Prostate gland (tissue), 2 donors: ENCODE results near the gene AKAP13. TPM values are rescaled to one million over a fixed set of nuclear protein-coding genes. Genes with fewer than 3 reads are reported as not detected.

Experiments
- DNase-seq: peaks from one replicate; pipeline ENCODE4 v3.0.0-alpha.2; 2019; ENCODE audit warnings: low spot score
- H3K27ac ChIP-seq, 2 donors: fragments of 200-600 bp; sonication (generic); 2 replicates each; pipeline ENCODE4 v1.5.1; 2017 to 2019
- H3K27me3 ChIP-seq: fragments of 200-600 bp; sonication (generic); replicated peaks from 2 replicates; pipeline ENCODE4 v1.5.1; 2019; ENCODE audit not compliant: insufficient read depth
- H3K36me3 ChIP-seq, 2 donors: fragments of 200-600 bp; sonication (generic); 1 replicate in 1 of 2; 2 replicates in 1 of 2; pipeline versions ENCODE4 v1.5.1 to v1.8.1; 2017 to 2019
- H3K4me1 ChIP-seq: fragments of 200-600 bp; sonication (generic); replicated peaks from 2 replicates; pipeline ENCODE4 v1.5.1; 2019
- H3K4me3 ChIP-seq, 2 donors: fragments of 200-600 bp; sonication (generic); 2 replicates each; pipeline ENCODE4 v1.5.1; 2017 to 2019
- H3K9me3 ChIP-seq: fragments of 200-600 bp; sonication (generic); 2 replicates; pipeline ENCODE4 v1.5.1; 2017
- POLR2A ChIP-seq: fragments of 450-650 bp; IDR thresholded peaks from one replicate; pipeline ENCODE4 v1.6.1; 2016; ENCODE audit warnings: antibody characterized with exemption, mild to moderate bottlenecking
- POLR2AphosphoS5 ChIP-seq: sonication (generic); formaldehyde crosslinking; IDR thresholded peaks from one replicate; pipeline ENCODE4 v1.6.1; 2017; ENCODE audit warnings: antibody characterized with exemption
- WGBS: methylation state at CpG from one replicate; pipeline ENCODE4 v1.1.5; 2018; 5-methylcytosine and 5-hydroxymethylcytosine counted together
- intact Hi-C: fragments of 100-400 bp; cut with DNase I; formaldehyde crosslinking; loops from one replicate; pipeline ENCODE4 v1.14.2; 2022
- total RNA-seq, 2 donors: library from RNA; depleted of rRNA; stranded (reverse); fragments of >200 nt; gene quantifications; one replicate each; pipeline ENCODE4 v1.1.0, GENCODE V29; 2016
- TF ChIP-seq, protein P1 (sequence below), 4 experiments: fragments of 200-600 bp in 2 of 4; fragments of 450-650 bp in 2 of 4; sonication (generic) in 2 of 4; IDR thresholded peaks; 1 replicate in 3 of 4; 2 replicates in 1 of 4; pipeline ENCODE4 v1.5.1; 2016 to 2019; ENCODE audit warnings: antibody characterized with exemption in 4 of 4, mild to moderate bottlenecking in 2 of 4, moderate library complexity in 2 of 4

Gene AKAP13
- total RNA-seq, 2 donors from 2014 or later: 102 to 195 TPM

DNA sequence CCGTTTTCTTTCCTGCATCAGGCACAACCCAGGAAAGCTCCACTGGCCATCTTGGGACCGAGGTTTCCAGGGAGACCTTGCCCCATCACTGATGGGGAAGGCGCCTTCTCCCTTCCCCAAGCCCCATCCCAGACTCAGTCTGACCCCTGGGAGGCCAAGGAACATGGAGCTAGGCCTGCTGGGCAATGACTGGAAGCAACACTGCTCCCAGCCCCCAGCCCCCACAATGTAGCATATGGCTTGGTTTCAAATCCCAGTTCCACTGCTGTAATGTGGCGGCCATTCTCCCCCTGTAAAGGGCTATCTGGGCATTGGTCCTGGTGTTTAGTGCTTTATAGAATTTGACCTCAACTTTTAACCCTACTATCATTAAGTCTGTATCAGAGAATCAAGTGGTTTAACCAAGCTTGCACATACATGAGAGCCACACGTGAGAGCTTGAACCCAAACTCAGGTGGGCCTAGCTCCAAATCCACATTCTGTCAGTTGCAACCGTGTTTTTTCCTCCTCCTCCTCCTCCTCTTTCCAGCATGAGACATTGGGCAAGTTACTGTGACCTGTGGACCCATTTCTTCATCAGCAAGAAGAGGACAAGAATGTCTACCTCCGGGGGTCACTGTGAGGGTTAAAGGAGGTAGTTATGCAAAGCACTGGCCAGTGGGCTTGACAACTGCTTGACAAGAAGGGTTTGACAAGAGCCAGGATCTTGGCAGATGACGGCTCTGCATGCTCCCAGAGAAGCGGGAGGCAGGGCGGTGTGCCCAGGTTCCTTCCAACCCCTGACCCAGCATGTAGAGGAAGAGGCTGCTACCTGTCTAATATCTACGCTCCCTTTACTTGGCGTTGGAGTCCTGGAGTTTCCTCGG, 376.9 kb downstream of the AKAP13 start:
- no peak overlapping the region for H3K4me3 ChIP-seq
- H3K27ac ChIP-seq: no peak overlapping the region
- TF ChIP-seq POLR2AphosphoS5 (no peak), POLR2A (no peak)
- TF ChIP-seq, protein P1, sequence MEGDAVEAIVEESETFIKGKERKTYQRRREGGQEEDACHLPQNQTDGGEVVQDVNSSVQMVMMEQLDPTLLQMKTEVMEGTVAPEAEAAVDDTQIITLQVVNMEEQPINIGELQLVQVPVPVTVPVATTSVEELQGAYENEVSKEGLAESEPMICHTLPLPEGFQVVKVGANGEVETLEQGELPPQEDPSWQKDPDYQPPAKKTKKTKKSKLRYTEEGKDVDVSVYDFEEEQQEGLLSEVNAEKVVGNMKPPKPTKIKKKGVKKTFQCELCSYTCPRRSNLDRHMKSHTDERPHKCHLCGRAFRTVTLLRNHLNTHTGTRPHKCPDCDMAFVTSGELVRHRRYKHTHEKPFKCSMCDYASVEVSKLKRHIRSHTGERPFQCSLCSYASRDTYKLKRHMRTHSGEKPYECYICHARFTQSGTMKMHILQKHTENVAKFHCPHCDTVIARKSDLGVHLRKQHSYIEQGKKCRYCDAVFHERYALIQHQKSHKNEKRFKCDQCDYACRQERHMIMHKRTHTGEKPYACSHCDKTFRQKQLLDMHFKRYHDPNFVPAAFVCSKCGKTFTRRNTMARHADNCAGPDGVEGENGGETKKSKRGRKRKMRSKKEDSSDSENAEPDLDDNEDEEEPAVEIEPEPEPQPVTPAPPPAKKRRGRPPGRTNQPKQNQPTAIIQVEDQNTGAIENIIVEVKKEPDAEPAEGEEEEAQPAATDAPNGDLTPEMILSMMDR (IDR thresholded peaks at IDR 0.05): no peak
- no peak for DNase-seq
- no peaks in the 10 kb centered on the region for H3K36me3 ChIP-seq
- no peaks in the 10 kb centered on the region for H3K27me3 ChIP-seq
- WGBS: 76% methylated on average over 13 of the region's 13 CpGs
- intact Hi-C loops: no loop called here
- no peaks in the 10 kb centered on the region for H3K4me1 ChIP-seq
- no peaks in the 10 kb centered on the region for H3K9me3 ChIP-seq

DNA sequence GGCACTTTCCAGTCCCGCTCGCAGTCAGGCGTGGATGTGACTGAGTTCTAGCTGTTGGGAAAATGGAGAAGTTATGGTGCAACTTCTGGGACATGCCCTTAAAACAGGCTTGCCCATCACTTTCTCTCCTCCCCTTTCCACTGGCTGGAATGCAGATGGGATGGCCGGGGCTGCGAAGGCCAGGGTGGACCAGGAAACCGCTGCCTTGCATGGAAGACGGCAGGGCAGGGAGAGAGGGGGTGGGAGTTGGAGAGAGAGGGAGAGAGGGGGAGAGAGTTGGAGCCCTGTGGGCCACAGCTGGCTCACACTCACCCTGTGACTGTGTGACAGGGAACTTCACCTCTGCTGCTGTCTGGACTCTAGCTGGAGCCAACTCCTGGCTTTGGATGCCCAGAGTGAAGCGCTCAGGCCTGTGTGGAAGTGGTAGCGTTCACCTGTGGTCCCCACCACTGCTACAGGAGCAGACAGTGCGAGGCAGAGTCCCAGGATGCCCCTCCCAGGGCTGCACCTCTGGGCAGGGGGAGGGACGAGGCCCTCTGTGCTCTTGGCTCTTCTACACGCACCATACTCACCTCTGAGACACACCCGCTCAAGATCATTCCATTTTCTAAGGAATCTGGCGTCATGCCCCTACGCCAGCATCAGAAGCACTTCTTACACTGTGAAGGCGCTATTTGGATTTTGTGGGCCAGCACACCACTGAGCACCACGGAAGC, 377.7 kb downstream of the AKAP13 start:
- no peaks in the 10 kb centered on the region for H3K9me3 ChIP-seq
- no peak for TF ChIP-seq POLR2A
- TF ChIP-seq POLR2AphosphoS5: no peak
- TF ChIP-seq, protein P1 (IDR thresholded peaks at IDR 0.05): no peak
- DNase-seq: no peak
- no peak overlapping the region for H3K27ac ChIP-seq
- H3K27me3 ChIP-seq: no peaks in the 10 kb centered on the region
- H3K36me3 ChIP-seq: no peaks in the 10 kb centered on the region
- H3K4me3 ChIP-seq: no peak overlapping the region
- H3K4me1 ChIP-seq: no peaks in the 10 kb centered on the region
- WGBS: 91% methylated on average over 17 of the region's 17 CpGs
- intact Hi-C loops: no loop called here

DNA sequence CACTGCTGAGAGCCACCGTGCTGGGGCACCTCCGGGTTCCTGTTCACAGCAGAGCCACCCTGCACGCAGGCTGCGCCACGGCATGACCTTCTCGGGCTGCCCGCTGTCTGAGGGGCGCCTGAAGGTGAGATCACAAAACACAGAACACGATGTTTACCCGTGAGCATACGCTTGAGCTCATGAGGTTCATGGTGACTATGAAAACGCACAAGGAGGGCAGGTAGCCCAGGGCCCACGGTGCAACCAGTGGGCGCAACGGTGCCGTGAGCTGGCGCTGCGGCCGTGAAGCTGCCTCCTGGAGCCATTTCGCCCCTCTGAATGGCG, 378.2 kb downstream of the AKAP13 start:
- Histone ChIP-seq H3K36me3 (no peaks in the 10 kb centered on the region), H3K27me3 (no peaks in the 10 kb centered on the region), H3K4me3 (no peak overlapping the region), H3K4me1 (no peaks in the 10 kb centered on the region), H3K27ac (no peak overlapping the region), H3K9me3 (no peaks in the 10 kb centered on the region)
- no peak for TF ChIP-seq POLR2AphosphoS5
- DNase-seq: no peak
- 96% methylated on average over 21 of the region's 21 CpGs for WGBS
- intact Hi-C loops: no loop called here

DNA sequence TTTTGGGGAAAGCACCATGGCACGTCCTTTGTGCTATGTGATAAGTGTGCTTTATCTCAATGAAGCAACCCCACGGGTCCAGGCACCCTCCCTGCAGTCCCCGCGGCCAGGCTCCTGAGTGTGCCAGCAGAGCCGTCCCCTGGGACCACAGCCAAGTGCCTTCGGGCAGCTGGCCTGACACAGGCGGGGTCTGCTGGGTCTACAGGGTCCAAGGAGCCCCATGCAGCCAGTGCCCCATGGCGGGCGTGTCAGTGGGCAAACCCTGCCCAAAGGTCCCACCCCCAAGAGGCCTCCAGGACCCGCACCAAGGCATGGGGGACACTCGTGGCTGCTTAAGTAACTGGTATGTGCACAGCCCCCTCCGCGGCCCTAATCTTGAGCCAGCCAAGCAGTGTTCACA, 379.0 kb downstream of the AKAP13 start:
- no peaks in the 10 kb centered on the region for H3K27me3 ChIP-seq
- no peaks in the 10 kb centered on the region for H3K9me3 ChIP-seq
- H3K4me1 ChIP-seq: no peaks in the 10 kb centered on the region
- TF ChIP-seq POLR2AphosphoS5 (no peak), POLR2A (no peak)
- TF ChIP-seq, protein P1 (IDR thresholded peaks at IDR 0.05): no peak
- WGBS: 67% methylated on average over 10 of the region's 13 CpGs
- intact Hi-C loops: no loop called here
- no peaks in the 10 kb centered on the region for H3K36me3 ChIP-seq
- no peak for DNase-seq
- H3K4me3 ChIP-seq: no peak overlapping the region
- no peak overlapping the region for H3K27ac ChIP-seq

DNA sequence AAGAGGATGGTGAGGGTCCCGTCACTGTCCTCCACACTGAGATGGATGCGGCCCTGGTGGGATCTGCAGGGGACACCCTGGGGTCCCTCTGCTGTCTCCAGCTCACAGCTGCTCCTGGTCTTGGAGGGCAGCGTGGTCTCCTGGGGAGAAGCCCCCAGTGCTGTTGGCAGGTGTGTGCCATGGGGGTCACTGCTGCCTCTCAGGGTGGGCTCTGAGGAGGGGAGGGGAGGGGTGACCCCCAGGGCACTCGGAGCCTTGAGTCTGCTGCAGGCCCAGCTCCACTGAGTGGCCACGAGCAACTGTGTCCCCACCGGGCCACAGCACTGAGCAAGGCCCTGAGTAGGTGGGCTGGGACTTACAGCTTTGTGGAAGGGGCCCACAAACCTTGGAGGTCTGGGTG, 379.6 kb downstream of the AKAP13 start:
- TF ChIP-seq POLR2AphosphoS5: no peak
- TF ChIP-seq POLR2A: no peak
- TF ChIP-seq, protein P1 (IDR thresholded peaks at IDR 0.05): no peak
- Histone ChIP-seq H3K9me3 (no peaks in the 10 kb centered on the region), H3K27me3 (no peaks in the 10 kb centered on the region), H3K4me3 (no peak overlapping the region), H3K36me3 (no peaks in the 10 kb centered on the region), H3K4me1 (no peaks in the 10 kb centered on the region), H3K27ac (no peak overlapping the region)
- WGBS: 95% methylated on average over 5 of the region's 6 CpGs
- DNase-seq: no peak
- intact Hi-C loops: no loop called here
